ENCODE measurements around the gene YJU2. TPM values are rescaled to one million over a fixed set of nuclear protein-coding genes. Genes with fewer than 3 reads are reported as not detected.
"Not testable (repeated sequence)": the region's sequence is repeated elsewhere in the genome, so short reads cannot be mapped to it uniquely, and the experiment has no call there.

Gene YJU2
- total RNA-seq, 1 donor from 2014 or later, result 15.1 TPM

GRCh38 chr19:4267101-4267900 is 20.4 kb downstream of the YJU2 start:
- DNase-seq (ENCODE audit: low spot score), result no peak

- no peak for DNase-seq (ENCODE audit: low spot score)
Observed at GRCh38 chr19:4267901-4268815, 21.3 kb downstream of the YJU2 start.

- DNase-seq (ENCODE audit: low spot score), result no peak
Observed at GRCh38 chr19:4268816-4269430, 22.0 kb downstream of the YJU2 start.

- DNase-seq (ENCODE audit: low spot score), result no peak
Observed at GRCh38 chr19:4272894-4273293, 26.0 kb downstream of the YJU2 start.

GRCh38 chr19:4274321-4274686 is 27.4 kb downstream of the YJU2 start:
- not testable (repeated sequence) for DNase-seq (ENCODE audit: low spot score)

GRCh38 chr19:4277191-4277696 is 30.4 kb downstream of the YJU2 start:
- no peak for DNase-seq (ENCODE audit: low spot score)

GRCh38 chr19:4278010-4278409 is 31.1 kb downstream of the YJU2 start:
- no peak for DNase-seq (ENCODE audit: low spot score)

- DNase-seq (ENCODE audit: low spot score), result no peak
Observed at GRCh38 chr19:4278419-4279266, 31.8 kb downstream of the YJU2 start, which contains the start of gene SHD. SHD (plus strand) TSS chr19:4279266; CDS start chr19:4280064, 798 bp downstream.

- no peak for DNase-seq (ENCODE audit: low spot score)
Observed at GRCh38 chr19:4279267-4279529, 32.3 kb downstream of the YJU2 start.

GRCh38 chr19:4279530-4280422 is 32.9 kb downstream of the YJU2 start:
- no peak for DNase-seq (ENCODE audit: low spot score)

- DNase-seq (ENCODE audit: low spot score), result no peak
Observed at GRCh38 chr19:4284176-4284958, 37.5 kb downstream of the YJU2 start.

- no peak for DNase-seq (ENCODE audit: low spot score)
Observed at GRCh38 chr19:4284974-4285373, 38.1 kb downstream of the YJU2 start.

- not testable (repeated sequence) for DNase-seq (ENCODE audit: low spot score)
Observed at GRCh38 chr19:4286141-4286540, 39.3 kb downstream of the YJU2 start.

- DNase-seq (ENCODE audit: low spot score), result no peak
Observed at GRCh38 chr19:4288091-4288777, 41.4 kb downstream of the YJU2 start.

GRCh38 chr19:4291184-4291732 is 44.4 kb downstream of the YJU2 start:
- DNase-seq (ENCODE audit: low spot score), result no peak

GRCh38 chr19:4292515-4292914 is 45.6 kb downstream of the YJU2 start:
- no peak for DNase-seq (ENCODE audit: low spot score)

- no peak for DNase-seq (ENCODE audit: low spot score)
Observed at GRCh38 chr19:4294389-4294788, 47.5 kb downstream of the YJU2 start.
